HG02840 (cell line): ENCODE data around the gene HOXA7.

Experiments used
- ATAC-seq: cut with Tn5 transposase; IDR thresholded peaks from one replicate; pipeline ENCODE4 v1.9.1; 2021; ENCODE audit warnings: mild to moderate bottlenecking, moderate library complexity, moderate number of reproducible peaks; ENCODE audit not compliant: unreplicated experiment, low FRiP score

HOXA7 gene

GRCh38 chr7:27182861-27183681 is 26.6 kb upstream of the HOXA7 start:
- ATAC-seq: no peak

GRCh38 chr7:27182285-27182841 is 25.9 kb upstream of the HOXA7 start:
- ATAC-seq: no peak

- ATAC-seq: no peak
These were observed 25.4 kb upstream of the HOXA7 start for GRCh38 chr7:27181795-27182275.

DNA sequence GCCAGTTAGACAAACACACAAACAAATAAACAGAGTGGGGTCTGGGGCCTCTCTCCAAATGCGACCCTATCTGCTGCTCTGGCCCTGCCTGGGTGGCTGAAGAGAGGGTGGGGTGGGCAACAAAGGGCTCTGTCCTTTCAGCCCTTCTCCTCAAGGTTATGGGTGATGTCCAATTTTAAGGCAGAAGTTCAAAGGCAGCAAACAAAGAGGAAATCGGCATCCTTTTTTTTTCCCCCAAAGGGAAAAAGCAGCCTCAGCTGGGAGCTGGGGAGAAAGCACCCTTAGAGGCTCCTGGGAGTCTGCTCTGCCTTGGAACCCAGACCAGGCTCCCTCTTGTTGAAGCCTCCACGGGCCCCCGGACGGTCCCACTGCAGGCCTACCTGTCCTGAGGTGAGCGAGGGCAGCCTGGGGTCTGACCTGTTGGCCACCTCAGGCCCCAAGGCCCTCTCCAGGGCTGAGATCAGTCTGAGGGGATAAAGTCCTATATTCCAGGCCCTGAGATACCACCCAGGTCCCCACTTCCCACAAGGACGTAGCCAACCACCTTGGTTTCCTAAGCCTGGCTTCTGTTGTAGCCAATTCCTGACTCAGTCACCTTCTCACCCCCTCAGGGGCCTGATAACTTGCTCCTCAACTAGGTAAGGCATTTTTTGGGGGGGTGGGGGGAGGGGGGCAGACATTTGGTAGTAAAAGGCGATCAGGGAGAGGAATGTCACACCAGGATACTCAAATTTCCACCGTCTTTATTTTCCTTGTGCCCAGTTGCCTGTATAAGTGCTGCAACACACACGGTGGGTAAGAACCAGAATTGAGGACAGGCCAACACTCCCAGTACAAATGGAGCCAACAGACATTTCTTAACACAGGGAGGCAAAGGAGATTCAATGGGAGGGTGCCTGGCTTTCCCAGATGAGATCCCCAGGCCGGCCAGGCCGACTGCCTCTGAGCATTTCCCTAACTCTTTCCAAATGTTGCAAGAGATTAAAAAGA is 24.3 kb upstream of the HOXA7 start:
- ATAC-seq: no peak

- no peak for ATAC-seq
These were observed 23.3 kb upstream of the HOXA7 start for GRCh38 chr7:27179503-27180430.

GRCh38 chr7:27179030-27179429 is 22.6 kb upstream of the HOXA7 start:
- ATAC-seq: no peak

DNA sequence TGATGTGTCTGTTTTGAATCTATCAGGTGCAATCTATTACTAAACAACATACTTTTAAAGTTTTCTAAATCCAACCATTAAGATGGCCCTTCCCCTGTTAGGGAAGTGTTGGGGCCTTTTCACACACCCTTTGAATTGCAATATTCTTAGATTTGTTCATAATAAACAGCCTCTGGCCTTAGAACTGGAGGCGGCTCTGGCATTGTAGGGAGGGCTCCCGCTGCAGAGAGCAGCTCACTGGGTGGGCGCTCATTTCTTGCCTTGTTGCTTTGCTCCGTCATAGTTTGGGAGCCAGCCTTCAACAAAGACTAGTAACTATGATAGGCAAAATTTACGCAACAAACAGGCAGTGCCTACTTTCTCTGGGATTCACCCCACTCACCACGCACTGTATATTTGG is 21.9 kb upstream of the HOXA7 start:
- no peak for ATAC-seq

DNA sequence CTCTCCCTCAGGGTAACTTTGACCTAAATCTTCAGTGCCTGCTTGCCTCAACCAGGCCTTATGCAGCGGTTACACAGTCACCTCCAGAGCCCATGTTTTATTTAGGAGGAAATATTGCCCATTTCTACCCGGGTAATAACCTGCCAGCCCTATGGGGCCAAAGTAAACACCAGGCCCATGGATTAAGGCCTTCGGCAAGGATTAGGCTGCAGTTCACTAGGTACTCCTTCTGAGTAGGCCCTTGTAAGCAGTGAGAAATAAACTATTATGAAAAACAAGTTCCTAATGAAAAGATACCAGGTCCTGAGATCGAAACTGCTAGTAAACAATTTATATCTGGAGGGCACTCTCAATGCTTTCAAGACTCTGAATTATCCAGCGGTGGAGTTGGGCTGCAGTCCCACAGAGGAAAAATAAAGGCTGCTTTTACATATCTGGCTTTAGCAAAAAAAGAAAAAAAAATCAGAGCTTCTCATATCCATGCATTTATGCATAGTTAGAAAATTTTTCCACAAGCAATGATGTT is 21.4 kb upstream of the HOXA7 start:
- ATAC-seq: no peak

DNA sequence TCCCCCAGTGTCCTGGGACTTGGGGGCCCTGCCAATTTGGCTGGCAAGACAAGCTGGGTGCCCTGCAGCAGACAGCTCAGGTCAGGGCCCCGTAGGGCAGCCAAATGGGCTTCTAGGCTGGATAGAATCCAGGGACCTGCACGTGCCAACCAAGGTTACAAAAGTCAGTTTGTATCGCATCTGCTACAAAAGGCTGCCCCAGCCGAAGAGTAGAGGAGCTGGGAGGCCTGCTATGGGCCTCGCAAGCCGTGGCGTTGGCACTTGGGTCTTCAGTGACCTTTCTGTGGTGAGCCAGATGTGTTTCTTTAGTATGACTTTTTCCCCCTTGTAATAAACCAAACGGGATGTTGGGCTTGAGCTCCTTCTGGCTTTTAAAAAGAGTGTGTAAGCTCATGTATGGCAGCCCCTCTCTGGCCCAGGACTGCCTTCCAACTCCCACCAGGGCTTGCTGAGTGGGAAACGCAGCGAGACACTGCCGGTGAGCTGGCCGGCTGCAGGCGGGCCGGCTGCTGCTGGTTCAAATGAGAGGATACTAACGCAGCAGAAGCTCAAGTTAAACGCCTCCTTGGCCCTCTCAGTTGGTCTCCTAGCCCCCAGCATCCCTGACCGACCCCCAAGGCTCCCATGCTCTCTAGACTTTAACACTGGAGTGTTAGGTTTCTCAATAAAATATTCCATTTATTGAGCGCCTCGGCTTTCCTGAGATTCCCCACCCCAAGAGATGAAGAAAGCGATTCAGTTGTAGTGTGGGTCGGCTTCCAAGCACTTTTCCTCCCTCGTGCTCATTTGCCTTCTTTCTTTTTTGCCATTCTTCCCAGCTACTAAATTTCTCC is 20.7 kb upstream of the HOXA7 start:
- no peak for ATAC-seq

DNA sequence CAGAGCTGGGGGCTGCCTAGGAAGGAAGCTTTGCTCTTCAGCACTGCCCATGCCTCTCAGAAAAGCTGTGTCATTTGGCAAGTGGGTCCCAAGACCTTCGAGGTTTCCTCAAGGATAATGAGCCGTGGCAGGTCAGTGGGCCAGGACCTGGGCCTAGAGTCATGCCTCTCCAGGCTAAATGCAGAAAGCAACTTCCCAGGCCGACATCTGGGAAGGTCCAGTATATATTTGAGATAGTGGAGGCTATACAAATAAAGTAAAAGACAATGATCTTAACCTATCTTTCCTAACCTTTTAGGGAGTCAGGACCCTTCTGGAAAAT is 20.0 kb upstream of the HOXA7 start:
- ATAC-seq: no peak

GRCh38 chr7:27175626-27176523 is 19.4 kb upstream of the HOXA7 start:
- no peak for ATAC-seq

- ATAC-seq: no peak
These were observed 18.6 kb upstream of the HOXA7 start for GRCh38 chr7:27174874-27175625.

GRCh38 chr7:27173956-27174873 is 17.7 kb upstream of the HOXA7 start, which contains the start of gene HOXA10:
Gene HOXA10 (minus strand): TSS chr7:27174320. CDS start chr7:27174306, 14 bp downstream.
- ATAC-seq: no peak

DNA sequence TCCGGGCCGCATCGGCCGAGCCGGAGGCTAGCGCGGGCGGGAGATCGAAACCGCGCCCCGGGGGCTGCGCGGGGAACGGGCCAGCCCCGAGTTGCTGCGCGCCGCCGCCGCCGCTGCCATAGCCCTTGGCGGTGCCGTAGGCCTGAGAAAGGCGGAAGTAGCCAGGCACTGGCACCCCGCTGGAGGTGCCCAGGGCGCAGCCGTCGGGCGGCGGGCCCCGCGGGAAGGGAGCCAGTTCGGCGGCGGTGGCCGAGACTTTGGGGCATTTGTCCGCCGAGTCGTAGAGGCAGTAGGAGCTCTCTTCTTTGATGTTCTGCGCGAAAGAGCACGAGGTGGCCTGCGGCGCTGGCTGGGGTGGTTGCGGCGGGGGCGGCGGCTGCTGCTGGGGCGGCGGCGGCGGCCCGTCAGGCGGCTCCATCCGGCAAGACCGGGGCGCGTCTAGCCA is 17.1 kb upstream of the HOXA7 start:
- no peak for ATAC-seq

DNA sequence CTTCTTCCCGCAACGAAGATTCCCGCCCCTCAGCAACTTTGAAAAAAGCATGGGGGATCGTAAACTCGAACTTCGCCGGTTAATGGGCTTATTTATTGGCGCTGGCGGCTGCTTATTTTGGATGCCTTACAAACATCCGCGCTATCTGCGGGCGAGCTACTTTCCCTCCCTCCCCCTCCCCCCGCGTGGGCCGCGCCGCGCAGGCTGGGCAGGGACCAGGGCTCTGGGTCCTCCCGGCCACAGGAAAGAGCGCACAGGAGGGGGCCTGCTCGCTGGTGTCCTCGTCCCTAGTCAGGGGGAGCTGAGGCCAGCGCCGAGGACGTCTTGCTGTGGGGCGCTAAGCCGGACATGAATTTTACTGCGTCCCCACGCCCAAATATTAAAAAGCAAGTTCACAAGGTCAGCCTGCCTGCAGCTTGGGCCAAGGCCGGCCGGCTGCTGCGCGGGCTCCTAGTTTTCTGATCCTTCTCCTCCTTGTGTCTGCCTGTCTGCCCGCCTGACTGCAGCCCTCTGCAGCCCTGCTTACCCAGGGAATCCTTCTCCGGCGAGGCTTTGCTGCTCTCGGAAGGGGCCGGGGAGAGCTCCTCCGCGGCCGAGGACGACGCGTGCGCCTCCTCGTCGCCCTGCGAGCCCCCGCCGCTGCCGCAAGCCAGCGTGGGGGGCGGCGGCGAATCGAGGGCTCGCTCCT is 16.5 kb upstream of the HOXA7 start:
- ATAC-seq: no peak
